Adrenal gland (tissue), 12 donors: Measurements from ENCODE around the gene PRPS1L1. TPM values are rescaled to one million over a fixed set of nuclear protein-coding genes. Genes with fewer than 3 reads are reported as not detected.

Source experiments
- DNase-seq, 7 donors: peaks; one replicate each; pipeline ENCODE4 v3.0.0-alpha.2; 2019 to 2020
- H3K27ac ChIP-seq, 5 donors: fragments of 200-600 bp; sonication (generic) in 4 of 5; 1 replicate in 3 of 5; 2 replicates in 2 of 5; pipeline versions ENCODE4 v1.5.1 to v1.8.0; 2016 to 2020; ENCODE audit warnings: mild to moderate bottlenecking in 1 of 5
- H3K27me3 ChIP-seq: fragments of 200-600 bp; 2 replicates; pipeline ENCODE4 v1.8.0; 2021
- H3K36me3 ChIP-seq, 2 donors: fragments of 200-600 bp; replicated peaks in 1 of 2; 1 replicate in 1 of 2; 2 replicates in 1 of 2; pipeline versions ENCODE4 v1.5.1 to v1.8.0; 2018 to 2022
- H3K4me1 ChIP-seq, 2 donors: fragments of 200-600 bp; replicated peaks in 1 of 2; 1 replicate in 1 of 2; 2 replicates in 1 of 2; pipeline versions ENCODE4 v1.5.1 to v1.8.0; 2018 to 2021
- H3K4me3 ChIP-seq, 4 donors: fragments of 200-600 bp; sonication (generic) in 3 of 4; one replicate each; pipeline ENCODE4 v1.5.1; 2016 to 2018
- H3K9me3 ChIP-seq, 3 donors: fragments of 200-600 bp; sonication (generic) in 1 of 3; replicated peaks in 1 of 3; 1 replicate in 2 of 3; 2 replicates in 1 of 3; pipeline versions ENCODE4 v1.5.1 to v1.8.0; 2016 to 2021
- CTCF ChIP-seq, 6 experiments: fragments of 450-650 bp in 4 of 6; fragments of 200-600 bp in 2 of 6; sonication (generic) in 1 of 6; IDR thresholded peaks; 1 replicate in 5 of 6; 2 replicates in 1 of 6; pipeline versions ENCODE4 v1.5.1 to v1.8.0; 2016 to 2021; ENCODE audit warnings: antibody characterized with exemption in 6 of 6, mild to moderate bottlenecking in 2 of 6, moderate library complexity in 1 of 6
- POLR2A ChIP-seq, 2 donors: fragments of 450-650 bp; IDR thresholded peaks; one replicate each; pipeline ENCODE4 v1.6.1; 2017; ENCODE audit warnings: antibody characterized with exemption in 2 of 2, mild to moderate bottlenecking in 2 of 2, moderate library complexity in 1 of 2
- WGBS, 4 donors: extraction: QIAGEN DNeasy Blood & Tissue Kit in 2 of 4; methylation state at CpG; one replicate each; pipeline versions ENCODE4 v1.1.5 to v1.1.7; 2013 to 2017; 5-methylcytosine and 5-hydroxymethylcytosine counted together
- intact Hi-C, 2 donors: fragments of 100-400 bp; cut with DNase I; formaldehyde crosslinking; loops; one replicate each; pipeline versions ENCODE4 v1.14.1 to v1.15.0; 2022 to 2023
- polyA plus RNA-seq, 3 donors: library from polyadenylated mRNA; stranded (reverse); fragments of 200-250 nt in 2 of 3; fragments of 350-450 nt in 1 of 3; fragmentation: Illumina TruSeq in 1 of 3; extraction: RNeasy Lipid Tissue Mini Kit (QIAGEN cat#74804) in 1 of 3; gene quantifications; one replicate each; pipeline ENCODE4 v1.2.3, GENCODE V29; 2013 to 2014
- total RNA-seq, 9 donors: library from RNA; depleted of rRNA in 4 of 9; stranded (reverse); fragments of >200 nt in 4 of 9; fragments of 120-200 nt in 1 of 9; fragmentation: NEBNext Ultra II Directional in 1 of 9; extraction: Animal tissue kit (Norgen Biotek cat#: 25700) in 1 of 9; gene quantifications; one replicate each; pipeline versions ENCODE4 v1.1.0 to v1.2.4, GENCODE V29; 2013 to 2023
- donor health status: healthy with polysubstance abuse.
- donor health status: Bipolar disorder and iron deficiency.
- donor health status: DM: yes; HTN: yes; CAD: no.
- donor health status: DM: no; HTN: no; CAD: no.
- donor health status: DM: no; HTN: no; CAD: no.
- donor health status: DM: yes; HTN: yes; CAD: no.

The PRPS1L1 gene
- total and polyA plus RNA-seq, 12 donors: not detected

- no peaks in the 10 kb centered on the region for H3K9me3 ChIP-seq
- intact Hi-C loops: no loop called here
- H3K4me1 ChIP-seq: no peaks in the 10 kb centered on the region
- no peaks in the 10 kb centered on the region for H3K27me3 ChIP-seq
- TF ChIP-seq CTCF (IDR thresholded peaks at IDR 0.05) (no peak), POLR2A (IDR thresholded peaks at IDR 0.05) (no peak)
- no peak overlapping the region for H3K27ac ChIP-seq
- H3K4me3 ChIP-seq: no peak overlapping the region
- DNase-seq: no peak
- no peaks in the 10 kb centered on the region for H3K36me3 ChIP-seq
- WGBS, 4 donors: 19 to 41% (median 32%) methylated on average over 1 of the region's 1 CpG
Observed at GRCh38 chr7:18030758-18031157, 3.1 kb upstream of the PRPS1L1 start.

- Histone ChIP-seq H3K9me3 (no peaks in the 10 kb centered on the region), H3K36me3 (no peaks in the 10 kb centered on the region), H3K27me3 (no peaks in the 10 kb centered on the region), H3K27ac (peak overlapping the region in 1 of 5 donors; percentile 54), H3K4me1 (peaks cover 0 to 13% of the 10 kb centered on the region in 2 donors), H3K4me3 (no peak overlapping the region)
- intact Hi-C loops: no loop called here
- WGBS, 4 donors: 68 to 81% (median 74%) methylated on average over 3 of the region's 3 CpGs
- TF ChIP-seq POLR2A (IDR thresholded peaks at IDR 0.05) (no peak), CTCF (IDR thresholded peaks at IDR 0.05) (no peak)
- peak in 2 of 7 donors; percentile 3 to 20 for DNase-seq
Observed at GRCh38 chr7:18020138-18020715, 7.4 kb downstream of the PRPS1L1 start.

GRCh38 chr7:18019555-18019954 lies 8.1 kb downstream of the PRPS1L1 start:
- Histone ChIP-seq H3K36me3 (no peaks in the 10 kb centered on the region), H3K9me3 (no peaks in the 10 kb centered on the region), H3K4me3 (no peak overlapping the region), H3K4me1 (peaks cover 0 to 13% of the 10 kb centered on the region in 2 donors), H3K27ac (peak overlapping the region in 1 of 5 donors; percentile 54), H3K27me3 (no peaks in the 10 kb centered on the region)
- WGBS, 4 donors: 0 to 16% (median 10%) methylated on average over 1 of the region's 1 CpG
- DNase-seq: no peak
- intact Hi-C loops: no loop called here
- TF ChIP-seq POLR2A (IDR thresholded peaks at IDR 0.05): no peak
- no peak for TF ChIP-seq CTCF (IDR thresholded peaks at IDR 0.05)

- intact Hi-C loops: no loop called here
- no peak overlapping the region for H3K27ac ChIP-seq
- H3K4me3 ChIP-seq: no peak overlapping the region
- no peaks in the 10 kb centered on the region for H3K36me3 ChIP-seq
- 59 to 72% (median 68%) methylated on average over 5 of the region's 5 CpGs for whole genome bisulfite sequencing, 4 donors
- H3K4me1 ChIP-seq: peaks cover 0 to 13% of the 10 kb centered on the region in 2 donors
- no peak for DNase-seq
- TF ChIP-seq POLR2A (IDR thresholded peaks at IDR 0.05) (no peak), CTCF (IDR thresholded peaks at IDR 0.05) (no peak)
- no peaks in the 10 kb centered on the region for H3K27me3 ChIP-seq
- H3K9me3 ChIP-seq: no peaks in the 10 kb centered on the region
Observed at GRCh38 chr7:18018296-18019215, 9.1 kb downstream of the PRPS1L1 start.
